T1000 (cell line): ENCODE results near the gene GNAS-AS1.
"Not testable (repeated sequence)": the region's sequence is repeated elsewhere in the genome, so short reads cannot be mapped to it uniquely, and the experiment has no call there.

ENCODE experiments used
- DNase-seq: peaks from one replicate; lab custom pipeline; 2025; ENCODE audit warnings: mixed read lengths; lab: John Stamatoyannopoulos, UW

Gene GNAS-AS1

GRCh38 chr20:58835231-58835630 lies 15.5 kb downstream of the GNAS-AS1 start:
- no peak for DNase-seq

GRCh38 chr20:58833921-58834320 lies 16.8 kb downstream of the GNAS-AS1 start:
- no peak for DNase-seq

GRCh38 chr20:58832457-58832856 lies 18.2 kb downstream of the GNAS-AS1 start:
- no peak for DNase-seq

GRCh38 chr20:58829531-58829941 lies 21.2 kb downstream of the GNAS-AS1 start:
- DNase-seq: no peak

- DNase-seq: not testable (repeated sequence)
Measured at GRCh38 chr20:58828804-58829203, 21.9 kb downstream of the GNAS-AS1 start.

GRCh38 chr20:58828136-58828535 lies 22.6 kb downstream of the GNAS-AS1 start:
- DNase-seq: no peak

GRCh38 chr20:58826271-58826670 lies 24.4 kb downstream of the GNAS-AS1 start:
- no peak for DNase-seq

- DNase-seq: no peak
Measured at GRCh38 chr20:58825450-58825849, 25.3 kb downstream of the GNAS-AS1 start.

- no peak for DNase-seq
Measured at GRCh38 chr20:58824843-58825242, 25.9 kb downstream of the GNAS-AS1 start.

- no peak for DNase-seq
Measured at GRCh38 chr20:58822748-58823730, 27.7 kb downstream of the GNAS-AS1 start.

- DNase-seq: no peak
Measured at GRCh38 chr20:58822149-58822548, 28.6 kb downstream of the GNAS-AS1 start.

GRCh38 chr20:58820515-58820914 lies 30.2 kb downstream of the GNAS-AS1 start:
- DNase-seq: not testable (repeated sequence)

GRCh38 chr20:58819921-58820320 lies 30.8 kb downstream of the GNAS-AS1 start:
- no peak for DNase-seq

GRCh38 chr20:58818586-58819285 lies 32.0 kb downstream of the GNAS-AS1 start:
- DNase-seq: no peak

GRCh38 chr20:58817748-58818147 lies 33.0 kb downstream of the GNAS-AS1 start:
- no peak for DNase-seq

GRCh38 chr20:58816957-58817651 lies 33.6 kb downstream of the GNAS-AS1 start:
- DNase-seq: no peak

GRCh38 chr20:58816051-58816450 lies 34.7 kb downstream of the GNAS-AS1 start:
- no peak for DNase-seq

GRCh38 chr20:58815448-58815847 lies 35.3 kb downstream of the GNAS-AS1 start:
- DNase-seq: no peak

GRCh38 chr20:58813369-58813768 lies 37.3 kb downstream of the GNAS-AS1 start:
- DNase-seq: no peak

GRCh38 chr20:58811334-58811733 lies 39.4 kb downstream of the GNAS-AS1 start:
- DNase-seq: no peak

GRCh38 chr20:58810879-58811250 lies 39.8 kb downstream of the GNAS-AS1 start:
- DNase-seq: no peak

- DNase-seq: no peak
Measured at GRCh38 chr20:58810116-58810878, 40.4 kb downstream of the GNAS-AS1 start.
